ENCODE results near the gene TLL1. TPM values are rescaled to one million over a fixed set of nuclear protein-coding genes. Genes with fewer than 3 reads are reported as not detected.
A peak's percentile ranks its signal among the peaks of the same experiment; 100 is the strongest.

The TLL1 gene
- total and polyA plus RNA-seq, 2 experiments from 2014 or later: 0.06 TPM; not detected in 1

DNA sequence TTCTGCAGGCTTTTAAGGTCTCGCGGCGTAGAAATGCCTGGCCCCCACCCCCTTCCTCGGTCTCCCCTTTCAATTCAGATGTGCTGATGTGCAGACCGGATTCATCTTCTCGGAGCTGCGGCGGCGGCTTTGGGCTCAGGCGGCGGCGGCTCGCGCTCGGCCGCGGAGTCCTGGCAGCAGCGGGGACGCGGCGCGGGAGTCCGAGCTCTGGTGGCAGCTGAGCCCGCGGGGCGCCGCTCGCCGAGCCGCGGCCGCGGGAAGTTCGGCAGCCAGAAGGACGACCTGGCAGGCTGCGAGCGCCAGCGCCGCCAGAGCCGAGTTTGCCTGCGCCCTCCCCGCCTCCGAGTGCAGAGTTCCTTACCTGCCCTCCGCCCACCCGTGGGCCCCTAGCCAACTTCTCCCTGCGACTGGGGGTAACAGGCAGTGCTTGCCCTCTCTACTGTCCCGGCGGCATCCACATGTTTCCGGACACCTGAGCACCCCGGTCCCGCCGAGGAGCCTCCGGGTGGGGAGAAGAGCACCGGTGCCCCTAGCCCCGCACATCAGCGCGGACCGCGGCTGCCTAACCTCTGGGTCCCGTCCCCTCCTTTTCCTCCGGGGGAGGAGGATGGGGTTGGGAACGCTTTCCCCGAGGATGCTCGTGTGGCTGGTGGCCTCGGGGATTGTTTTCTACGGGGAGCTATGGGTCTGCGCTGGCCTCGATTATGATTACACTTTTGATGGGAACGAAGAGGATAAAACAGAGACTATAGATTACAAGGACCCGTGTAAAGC, 448 bp downstream of the TLL1 start:
- Histone ChIP-seq H3K4me3 (peak overlapping the region; percentile 44), H3K27me3 (peaks cover 72% of the 10 kb centered on the region), H3K9me3 (ENCODE audit: low read depth) (no peaks in the 10 kb centered on the region), H3K27ac (no peak overlapping the region), H3K4me1 (ENCODE audit: low read depth) (peaks cover 8% of the 10 kb centered on the region), H3K36me3 (no peaks in the 10 kb centered on the region)
- peak; percentile 44 to 74 for DNase-seq (ENCODE audit: low read depth in 1 of 2, low spot score in 1 of 2)
- TF ChIP-seq, protein P1, sequence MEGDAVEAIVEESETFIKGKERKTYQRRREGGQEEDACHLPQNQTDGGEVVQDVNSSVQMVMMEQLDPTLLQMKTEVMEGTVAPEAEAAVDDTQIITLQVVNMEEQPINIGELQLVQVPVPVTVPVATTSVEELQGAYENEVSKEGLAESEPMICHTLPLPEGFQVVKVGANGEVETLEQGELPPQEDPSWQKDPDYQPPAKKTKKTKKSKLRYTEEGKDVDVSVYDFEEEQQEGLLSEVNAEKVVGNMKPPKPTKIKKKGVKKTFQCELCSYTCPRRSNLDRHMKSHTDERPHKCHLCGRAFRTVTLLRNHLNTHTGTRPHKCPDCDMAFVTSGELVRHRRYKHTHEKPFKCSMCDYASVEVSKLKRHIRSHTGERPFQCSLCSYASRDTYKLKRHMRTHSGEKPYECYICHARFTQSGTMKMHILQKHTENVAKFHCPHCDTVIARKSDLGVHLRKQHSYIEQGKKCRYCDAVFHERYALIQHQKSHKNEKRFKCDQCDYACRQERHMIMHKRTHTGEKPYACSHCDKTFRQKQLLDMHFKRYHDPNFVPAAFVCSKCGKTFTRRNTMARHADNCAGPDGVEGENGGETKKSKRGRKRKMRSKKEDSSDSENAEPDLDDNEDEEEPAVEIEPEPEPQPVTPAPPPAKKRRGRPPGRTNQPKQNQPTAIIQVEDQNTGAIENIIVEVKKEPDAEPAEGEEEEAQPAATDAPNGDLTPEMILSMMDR (IDR thresholded peaks at IDR 0.05; ENCODE audit: low read depth, low read length): no peak

DNA sequence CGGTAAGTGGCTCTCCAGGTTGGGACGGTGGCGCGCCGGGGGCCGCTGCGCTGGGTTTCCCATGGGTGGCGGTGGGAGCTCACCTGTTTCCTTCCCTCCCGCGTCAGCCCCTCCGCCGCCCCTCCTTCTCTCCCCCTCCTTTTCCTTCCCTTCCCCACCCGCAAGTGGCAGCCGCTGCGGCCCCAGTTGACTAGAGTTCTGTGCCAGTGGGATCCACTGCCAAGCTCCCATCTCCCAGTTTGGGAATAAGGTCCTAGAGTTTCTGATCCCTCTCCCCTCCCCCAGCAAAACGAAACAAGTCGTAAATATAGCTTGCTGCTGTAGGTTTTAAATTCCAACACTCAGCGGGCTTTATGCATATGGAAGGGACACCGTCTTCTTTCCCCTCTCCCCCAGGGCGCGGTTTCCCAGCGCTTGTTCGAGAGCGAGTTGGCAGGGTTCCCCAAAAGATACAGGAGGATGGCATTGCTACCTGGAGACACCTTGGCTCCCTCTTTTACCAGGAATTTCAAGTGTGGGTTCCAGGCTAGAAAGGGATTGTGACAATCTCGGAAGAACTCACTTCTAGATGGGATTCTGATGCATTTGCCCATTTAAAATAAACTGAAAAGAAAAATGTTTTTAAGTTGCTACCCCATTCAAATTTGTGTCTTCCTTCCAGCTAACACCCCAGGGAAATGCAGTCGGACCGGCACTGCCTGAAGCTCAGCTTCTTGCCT, 1.2 kb downstream of the TLL1 start:
- H3K9me3 ChIP-seq (ENCODE audit: low read depth): no peaks in the 10 kb centered on the region
- peaks cover 8% of the 10 kb centered on the region for H3K4me1 ChIP-seq (ENCODE audit: low read depth)
- DNase-seq (ENCODE audit: low read depth in 1 of 2, low spot score in 1 of 2): peak; percentile 18 to 24
- peak overlapping the region; percentile 44 for H3K4me3 ChIP-seq
- H3K27ac ChIP-seq: no peak overlapping the region
- TF ChIP-seq, protein P1 (IDR thresholded peaks at IDR 0.05; ENCODE audit: low read depth, low read length): no peak
- peaks cover 72% of the 10 kb centered on the region for H3K27me3 ChIP-seq
- H3K36me3 ChIP-seq: no peaks in the 10 kb centered on the region

DNA sequence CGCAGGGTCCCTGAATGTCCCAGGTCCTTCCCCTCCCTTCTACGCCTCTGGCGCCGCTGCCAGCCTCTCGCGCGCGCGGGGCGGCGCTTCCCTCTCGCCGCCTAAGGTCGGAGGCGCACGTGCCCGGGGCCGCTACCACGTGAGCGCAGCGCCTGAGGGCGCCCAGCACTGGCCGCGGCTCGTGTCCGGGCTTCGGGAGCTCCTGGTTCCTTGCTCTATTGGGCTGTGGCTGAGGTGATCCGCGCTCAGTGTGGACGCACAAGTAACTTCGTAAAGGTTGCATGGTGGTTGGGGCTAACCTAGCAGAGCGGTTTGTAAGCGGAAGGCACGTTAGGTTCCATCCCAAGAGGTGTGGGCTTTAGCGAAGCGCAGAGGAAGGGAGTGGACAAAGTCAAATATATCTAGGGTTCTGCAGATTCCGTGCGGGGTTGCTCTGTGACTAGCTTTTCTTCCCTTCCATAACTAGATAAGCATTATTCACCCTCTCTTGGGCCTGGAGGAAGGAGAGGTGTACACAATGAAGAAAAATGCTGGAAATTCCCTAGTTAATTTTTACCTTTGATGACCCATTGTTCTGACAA, 1.8 kb downstream of the TLL1 start:
- peak; percentile 38 to 47 for DNase-seq (ENCODE audit: low read depth in 1 of 2, low spot score in 1 of 2)
- no peak overlapping the region for H3K27ac ChIP-seq
- TF ChIP-seq, protein P1 (IDR thresholded peaks at IDR 0.05; ENCODE audit: low read depth, low read length): no peak
- H3K4me3 ChIP-seq: peak overlapping the region; percentile 44
- H3K36me3 ChIP-seq: no peaks in the 10 kb centered on the region
- H3K27me3 ChIP-seq: peaks cover 65% of the 10 kb centered on the region
- no peaks in the 10 kb centered on the region for H3K9me3 ChIP-seq (ENCODE audit: low read depth)
- peaks cover 8% of the 10 kb centered on the region for H3K4me1 ChIP-seq (ENCODE audit: low read depth)

DNA sequence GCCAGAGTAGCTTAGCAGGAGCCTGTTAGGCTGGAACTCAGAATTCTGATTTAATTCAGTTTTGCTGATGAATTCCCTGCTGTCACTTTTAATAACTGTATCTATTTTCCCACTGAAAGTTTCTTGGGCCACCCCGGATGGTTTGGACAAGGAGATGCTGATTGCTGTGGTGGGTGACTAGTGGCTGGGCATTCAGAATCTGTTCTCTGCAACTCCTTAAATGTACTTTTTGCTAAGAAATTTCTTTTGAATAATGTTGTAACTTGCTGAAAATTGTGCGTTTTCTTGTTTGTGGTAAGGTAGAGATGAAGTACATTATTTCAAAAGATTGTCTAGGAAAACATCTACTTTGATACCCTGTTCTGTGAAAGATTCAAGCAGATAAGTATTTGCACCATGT, 2.4 kb downstream of the TLL1 start:
- Histone ChIP-seq H3K27me3 (peaks cover 61% of the 10 kb centered on the region), H3K27ac (no peak overlapping the region), H3K4me1 (ENCODE audit: low read depth) (peaks cover 8% of the 10 kb centered on the region), H3K9me3 (ENCODE audit: low read depth) (no peaks in the 10 kb centered on the region), H3K36me3 (no peaks in the 10 kb centered on the region), H3K4me3 (no peak overlapping the region)
- TF ChIP-seq, protein P1 (IDR thresholded peaks at IDR 0.05; ENCODE audit: low read depth, low read length): no peak
- no peak for DNase-seq (ENCODE audit: low read depth in 1 of 2, low spot score in 1 of 2)

DNA sequence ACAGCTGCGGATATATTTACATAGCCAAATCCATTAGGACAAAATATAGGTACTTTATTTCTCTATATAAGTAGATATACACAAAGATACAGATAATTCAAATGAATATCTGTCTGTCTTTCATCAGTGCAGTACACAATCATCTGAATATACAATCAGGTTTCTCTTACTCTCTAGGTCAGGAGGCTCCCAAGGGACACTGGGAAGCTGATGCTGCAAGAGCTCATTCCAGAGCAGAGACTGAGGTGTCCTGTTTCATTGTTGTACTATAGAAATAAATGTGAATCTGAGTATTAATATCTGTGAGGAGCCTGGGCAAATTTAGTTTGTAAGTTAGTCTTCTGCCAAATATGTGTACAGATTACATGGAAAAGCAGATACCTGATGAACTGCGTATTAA, 4.2 kb downstream of the TLL1 start:
- peaks cover 43% of the 10 kb centered on the region for H3K27me3 ChIP-seq
- no peaks in the 10 kb centered on the region for H3K9me3 ChIP-seq (ENCODE audit: low read depth)
- H3K4me1 ChIP-seq (ENCODE audit: low read depth): peaks cover 8% of the 10 kb centered on the region
- H3K27ac ChIP-seq: no peak overlapping the region
- no peaks in the 10 kb centered on the region for H3K36me3 ChIP-seq
- DNase-seq (ENCODE audit: low read depth in 1 of 2, low spot score in 1 of 2): peak in 1 of 2 donors; percentile 55
- TF ChIP-seq, protein P1 (IDR thresholded peaks at IDR 0.05; ENCODE audit: low read depth, low read length): no peak
- no peak overlapping the region for H3K4me3 ChIP-seq
